Measurements from ENCODE around the gene AURKA. TPM values are rescaled to one million over a fixed set of nuclear protein-coding genes. Genes with fewer than 3 reads are reported as not detected.

Gene AURKA
- total and polyA plus RNA-seq, 12 donors, result 1.1 to 56.6 (median 3.1) TPM

DNA sequence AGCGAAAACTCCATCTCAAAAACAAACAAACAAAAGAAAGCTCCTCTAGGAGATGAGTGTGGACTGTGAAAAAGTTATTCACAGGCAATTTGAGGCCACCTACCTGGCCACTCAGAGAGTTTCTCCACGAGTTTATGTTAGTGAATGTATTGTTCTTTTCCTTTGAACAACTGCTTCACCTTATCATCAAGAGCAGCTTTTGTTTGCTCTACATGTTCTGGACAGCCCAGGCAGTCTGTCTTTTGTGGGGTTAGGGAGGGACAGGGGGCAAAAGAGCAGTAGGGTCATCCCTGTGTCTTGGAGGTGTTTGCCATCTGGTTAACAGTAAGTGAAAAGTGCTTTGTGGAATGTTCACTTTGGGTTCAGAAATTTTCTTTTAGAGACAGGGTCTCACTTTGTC is 28.0 kb upstream of the AURKA start:
- Histone ChIP-seq H3K27ac (no peak overlapping the region), H3K27me3 (no peaks in the 10 kb centered on the region), H3K4me1 (replicated peaks in 1 of 2) (peaks cover 0 to 4% of the 10 kb centered on the region in 2 donors), H3K9me3 (replicated peaks in 1 of 3) (no peaks in the 10 kb centered on the region), H3K36me3 (replicated peaks in 1 of 2) (no peaks in the 10 kb centered on the region), H3K4me3 (no peak overlapping the region)
- no peak for TF ChIP-seq POLR2A (IDR thresholded peaks at IDR 0.05)
- TF ChIP-seq, protein P1, sequence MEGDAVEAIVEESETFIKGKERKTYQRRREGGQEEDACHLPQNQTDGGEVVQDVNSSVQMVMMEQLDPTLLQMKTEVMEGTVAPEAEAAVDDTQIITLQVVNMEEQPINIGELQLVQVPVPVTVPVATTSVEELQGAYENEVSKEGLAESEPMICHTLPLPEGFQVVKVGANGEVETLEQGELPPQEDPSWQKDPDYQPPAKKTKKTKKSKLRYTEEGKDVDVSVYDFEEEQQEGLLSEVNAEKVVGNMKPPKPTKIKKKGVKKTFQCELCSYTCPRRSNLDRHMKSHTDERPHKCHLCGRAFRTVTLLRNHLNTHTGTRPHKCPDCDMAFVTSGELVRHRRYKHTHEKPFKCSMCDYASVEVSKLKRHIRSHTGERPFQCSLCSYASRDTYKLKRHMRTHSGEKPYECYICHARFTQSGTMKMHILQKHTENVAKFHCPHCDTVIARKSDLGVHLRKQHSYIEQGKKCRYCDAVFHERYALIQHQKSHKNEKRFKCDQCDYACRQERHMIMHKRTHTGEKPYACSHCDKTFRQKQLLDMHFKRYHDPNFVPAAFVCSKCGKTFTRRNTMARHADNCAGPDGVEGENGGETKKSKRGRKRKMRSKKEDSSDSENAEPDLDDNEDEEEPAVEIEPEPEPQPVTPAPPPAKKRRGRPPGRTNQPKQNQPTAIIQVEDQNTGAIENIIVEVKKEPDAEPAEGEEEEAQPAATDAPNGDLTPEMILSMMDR (IDR thresholded peaks at IDR 0.05), result no peak
- DNase-seq, result no peak
- intact Hi-C loops (cut with DNase I), result no loop called here
- 77 to 95% (median 83%) methylated on average over 2 of the region's 2 CpGs for WGBS, 4 donors

DNA sequence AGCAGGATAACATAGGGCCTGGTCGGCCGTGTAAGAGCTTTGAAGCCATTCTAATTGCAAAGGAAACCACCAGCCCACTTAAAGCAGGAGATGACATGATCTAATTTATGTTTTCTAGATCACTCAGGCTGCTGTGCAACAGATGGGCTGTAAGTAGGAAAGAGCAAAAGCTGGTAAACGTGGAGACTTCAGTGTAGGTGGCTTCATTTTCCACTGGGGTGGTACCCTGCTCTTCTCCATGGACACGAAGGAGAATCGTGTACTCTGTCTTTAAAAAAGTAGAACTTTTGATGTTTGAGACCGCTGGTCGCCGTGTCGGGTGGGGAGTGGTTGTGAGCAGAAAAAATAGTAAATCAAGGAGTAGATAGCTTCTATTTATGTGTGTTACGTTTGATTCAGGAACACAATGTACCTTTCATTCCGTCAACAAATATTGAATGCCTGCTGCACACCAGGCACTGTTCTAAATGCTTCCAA is 26.4 kb upstream of the AURKA start:
- DNase-seq, result peak in 1 of 7 donors; percentile 39
- Histone ChIP-seq H3K27me3 (no peaks in the 10 kb centered on the region), H3K4me1 (replicated peaks in 1 of 2) (peaks cover 0 to 4% of the 10 kb centered on the region in 2 donors), H3K36me3 (replicated peaks in 1 of 2) (no peaks in the 10 kb centered on the region), H3K4me3 (no peak overlapping the region), H3K9me3 (replicated peaks in 1 of 3) (no peaks in the 10 kb centered on the region), H3K27ac (peak overlapping the region in 2 of 5 donors; percentile 33 to 48)
- 68 to 76% (median 70%) methylated on average over 11 of the region's 11 CpGs for WGBS, 4 donors
- TF ChIP-seq, protein P1 (IDR thresholded peaks at IDR 0.05), result no peak
- intact Hi-C loops (cut with DNase I), result no loop called here

DNA sequence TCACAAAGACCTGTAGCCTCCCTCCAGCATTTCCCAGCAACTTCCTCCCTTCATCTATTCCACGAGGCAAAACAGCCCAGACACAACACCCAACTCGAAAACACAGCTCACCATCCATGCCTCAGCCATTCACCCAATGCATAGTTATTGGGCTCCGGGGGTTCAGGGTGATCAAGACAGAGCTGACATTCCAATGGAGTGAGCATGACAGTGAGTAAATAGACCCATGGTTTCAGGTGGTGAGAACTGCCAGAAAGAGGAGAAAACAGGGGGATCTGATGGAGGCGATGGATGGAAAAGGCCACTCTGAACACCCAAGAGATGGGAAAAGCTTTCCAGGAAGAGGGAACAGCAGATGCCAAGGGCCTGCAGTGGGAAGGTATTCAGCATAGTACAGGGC is 25.9 kb upstream of the AURKA start:
- Histone ChIP-seq H3K4me1 (replicated peaks in 1 of 2) (peaks cover 0 to 4% of the 10 kb centered on the region in 2 donors), H3K4me3 (no peak overlapping the region), H3K36me3 (replicated peaks in 1 of 2) (no peaks in the 10 kb centered on the region), H3K9me3 (replicated peaks in 1 of 3) (no peaks in the 10 kb centered on the region), H3K27ac (peak overlapping the region in 2 of 5 donors; percentile 33 to 48), H3K27me3 (no peaks in the 10 kb centered on the region)
- peak in 1 of 7 donors; percentile 20 for DNase-seq
- TF ChIP-seq, protein P1 (IDR thresholded peaks at IDR 0.05), result no peak
- TF ChIP-seq POLR2A (IDR thresholded peaks at IDR 0.05), result no peak
- intact Hi-C loops (cut with DNase I), result no loop called here
- WGBS, 4 donors, result 72 to 83% (median 79%) methylated on average over 4 of the region's 4 CpGs

DNA sequence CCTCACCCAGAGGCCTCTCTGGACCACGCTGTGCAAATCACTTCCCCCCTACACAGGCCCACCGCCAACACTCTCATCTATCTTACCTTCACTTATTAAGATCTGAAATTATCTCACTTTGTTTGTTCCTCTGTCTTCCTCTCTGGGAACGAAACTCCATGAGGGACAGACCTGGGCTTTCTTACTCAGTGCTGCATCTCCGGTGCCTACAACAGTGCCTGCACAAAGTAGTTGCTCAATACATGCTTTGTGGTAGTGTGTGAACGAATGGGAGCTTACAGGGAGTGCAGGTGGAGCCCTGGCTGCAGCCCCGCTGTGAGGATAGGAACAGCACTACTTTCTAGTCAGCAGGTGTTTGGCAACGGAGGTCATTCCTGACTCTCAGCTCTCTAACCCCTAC is 25.4 kb upstream of the AURKA start:
- Histone ChIP-seq H3K36me3 (replicated peaks in 1 of 2) (no peaks in the 10 kb centered on the region), H3K4me3 (no peak overlapping the region), H3K27me3 (no peaks in the 10 kb centered on the region), H3K4me1 (replicated peaks in 1 of 2) (peaks cover 0 to 4% of the 10 kb centered on the region in 2 donors), H3K27ac (peak overlapping the region in 1 of 5 donors; percentile 33), H3K9me3 (replicated peaks in 1 of 3) (no peaks in the 10 kb centered on the region)
- 90 to 91% (median 90%) methylated on average over 7 of the region's 7 CpGs for WGBS, 4 donors
- TF ChIP-seq, protein P1 (IDR thresholded peaks at IDR 0.05), result no peak
- TF ChIP-seq POLR2A (IDR thresholded peaks at IDR 0.05), result no peak
- intact Hi-C loops (cut with DNase I), result no loop called here
- peak in 1 of 7 donors; percentile 39 for DNase-seq

All from adrenal gland (tissue), 12 donors.